ENCODE measurements around the gene TMEM18.
"Not testable (repeated sequence)": the region's sequence is repeated elsewhere in the genome, so short reads cannot be mapped to it uniquely, and the experiment has no call there.

TMEM18 gene

GRCh38 chr2:714005-714741 lies 37.0 kb upstream of the TMEM18 start:
- TF ChIP-seq CTCF (IDR thresholded peaks at IDR 0.05; ENCODE audit: insufficient read depth, low read length, poor library complexity, severe bottlenecking): peak; percentile 83
- Histone ChIP-seq H3K4me3 (replicated peaks; ENCODE audit: low read depth, low read length) (no peak overlapping the region), H3K36me3 (ENCODE audit: control insufficient read depth, insufficient read depth, low read length) (no peaks in the 10 kb centered on the region), H3K27me3 (replicated peaks; ENCODE audit: control insufficient read depth, insufficient read depth, low read length) (no peaks in the 10 kb centered on the region)
- DNase-seq (ENCODE audit: extremely low read depth, insufficient read length): peak; percentile 44

GRCh38 chr2:710867-711665 lies 33.9 kb upstream of the TMEM18 start:
- no peak for TF ChIP-seq CTCF (IDR thresholded peaks at IDR 0.05; ENCODE audit: insufficient read depth, low read length, poor library complexity, severe bottlenecking)
- no peak for DNase-seq (ENCODE audit: extremely low read depth, insufficient read length)
- no peaks in the 10 kb centered on the region for H3K27me3 ChIP-seq (replicated peaks; ENCODE audit: control insufficient read depth, insufficient read depth, low read length)
- no peak overlapping the region for H3K4me3 ChIP-seq (replicated peaks; ENCODE audit: low read depth, low read length)
- H3K36me3 ChIP-seq (ENCODE audit: control insufficient read depth, insufficient read depth, low read length): no peaks in the 10 kb centered on the region

GRCh38 chr2:709138-709765 lies 32.0 kb upstream of the TMEM18 start:
- no peaks in the 10 kb centered on the region for H3K27me3 ChIP-seq (replicated peaks; ENCODE audit: control insufficient read depth, insufficient read depth, low read length)
- no peak overlapping the region for H3K4me3 ChIP-seq (replicated peaks; ENCODE audit: low read depth, low read length)
- H3K36me3 ChIP-seq (ENCODE audit: control insufficient read depth, insufficient read depth, low read length): no peaks in the 10 kb centered on the region
- TF ChIP-seq CTCF (IDR thresholded peaks at IDR 0.05; ENCODE audit: insufficient read depth, low read length, poor library complexity, severe bottlenecking): no peak
- DNase-seq (ENCODE audit: extremely low read depth, insufficient read length): no peak

- no peak overlapping the region for H3K4me3 ChIP-seq (replicated peaks; ENCODE audit: low read depth, low read length)
- no peak for DNase-seq (ENCODE audit: extremely low read depth, insufficient read length)
- no peak for TF ChIP-seq CTCF (IDR thresholded peaks at IDR 0.05; ENCODE audit: insufficient read depth, low read length, poor library complexity, severe bottlenecking)
- H3K36me3 ChIP-seq (ENCODE audit: control insufficient read depth, insufficient read depth, low read length): no peaks in the 10 kb centered on the region
- no peaks in the 10 kb centered on the region for H3K27me3 ChIP-seq (replicated peaks; ENCODE audit: control insufficient read depth, insufficient read depth, low read length)
These were observed 31.5 kb upstream of the TMEM18 start for GRCh38 chr2:708667-709066.

GRCh38 chr2:705971-706511 lies 28.8 kb upstream of the TMEM18 start:
- Histone ChIP-seq H3K27me3 (replicated peaks; ENCODE audit: control insufficient read depth, insufficient read depth, low read length) (no peaks in the 10 kb centered on the region), H3K4me3 (replicated peaks; ENCODE audit: low read depth, low read length) (no peak overlapping the region), H3K36me3 (ENCODE audit: control insufficient read depth, insufficient read depth, low read length) (no peaks in the 10 kb centered on the region)
- no peak for TF ChIP-seq CTCF (IDR thresholded peaks at IDR 0.05; ENCODE audit: insufficient read depth, low read length, poor library complexity, severe bottlenecking)
- DNase-seq (ENCODE audit: extremely low read depth, insufficient read length): peak; percentile 37

- not testable (repeated sequence) for H3K27me3 ChIP-seq (replicated peaks; ENCODE audit: control insufficient read depth, insufficient read depth, low read length); H3K4me3 ChIP-seq (replicated peaks; ENCODE audit: low read depth, low read length); H3K36me3 ChIP-seq (ENCODE audit: control insufficient read depth, insufficient read depth, low read length); DNase-seq (ENCODE audit: extremely low read depth, insufficient read length)
These were observed 25.6 kb upstream of the TMEM18 start for GRCh38 chr2:702765-703164.
